A549 (cell line): Measurements from ENCODE around the gene KRTAP1-4. TPM values are rescaled to one million over a fixed set of nuclear protein-coding genes. Genes with fewer than 3 reads are reported as not detected.

Experiments
- ATAC-seq, 2 experiments: fragments of 200-7000 bp in 1 of 2; fragments of >200 bp in 1 of 2; cut with Nextera tagmentation in 1 of 2; cut with Tn5 transposase in 1 of 2; 3 replicates each; pipeline versions ENCODE4 v1.8.0 to v1.9.1; 2018 to 2020; ENCODE audit warnings: mild to moderate bottlenecking in 1 of 2, moderate library complexity in 1 of 2
- CTCF ChIA-PET: fragments of 300-600 bp; sonication (Branson Sonifier 250); formaldehyde crosslinking; extraction: SDS; loops from one replicate; lab custom pipeline; 2021; ENCODE audit warnings: antibody characterized with exemption, inconsistent platforms; lab: Yijun Ruan, JAX
- POLR2A ChIA-PET: fragments of 350-600 bp; formaldehyde crosslinking; extraction: SDS; loops from one replicate; lab custom pipeline; 2021; ENCODE audit warnings: antibody characterized with exemption, inconsistent platforms; lab: Yijun Ruan, JAX
- DNase-seq, 2 experiments: peaks; one replicate each; pipeline versions ENCODE4 v3.0.0 to v3.0.0-alpha.2; 2011 to 2016; ENCODE audit warnings: low read depth in 1 of 2, low spot score in 1 of 2
- FAIRE-seq: peaks from 2 replicates; lab custom pipeline; 2011; peaks lifted over from hg19 to GRCh38; lab: Jason Lieb, UNC
- H3K27ac ChIP-seq, 2 experiments: fragments of >200 bp; sonication (Bioruptor Twin); formaldehyde crosslinking; 3 replicates each; pipeline ENCODE4 v1.5.1; 2016 to 2017
- H3K4me1 ChIP-seq: fragments of >200 bp; sonication (Bioruptor Twin); formaldehyde crosslinking; 3 replicates; pipeline ENCODE4 v1.6.1; 2016
- H3K4me2 ChIP-seq: fragments of >200 bp; sonication (Bioruptor Twin); formaldehyde crosslinking; 3 replicates; pipeline ENCODE4 v1.6.1; 2016
- H3K4me3 ChIP-seq: fragments of >200 bp; sonication (Bioruptor Twin); formaldehyde crosslinking; 3 replicates; pipeline ENCODE4 v1.5.1; 2016
- H3K9me3 ChIP-seq: fragments of >200 bp; sonication (Bioruptor Twin); formaldehyde crosslinking; 3 replicates; pipeline ENCODE4 v1.6.1; 2016
- CHD2 ChIP-seq: fragments of 150-350 bp; IDR thresholded peaks from 2 replicates; pipeline ENCODE4 v1.6.1; 2014; ENCODE audit warnings: low read length; ENCODE audit not compliant: partially characterized antibody
- CHD4 ChIP-seq: fragments of 200-600 bp; sonication (generic); IDR thresholded peaks from 2 replicates; pipeline ENCODE4 v1.6.1; 2016; ENCODE audit warnings: antibody characterized with exemption, mild to moderate bottlenecking, borderline replicate concordance
- ESRRA ChIP-seq: fragments of 150-350 bp; IDR thresholded peaks from 2 replicates; pipeline ENCODE4 v1.6.1; 2014; ENCODE audit warnings: mild to moderate bottlenecking, low read length, borderline replicate concordance
- FOXS1 ChIP-seq: fragments of 250-450 bp; sonication (Bioruptor Pico); IDR thresholded peaks from 2 replicates; pipeline ENCODE4 v1.5.0; 2020; ENCODE audit warnings: mild to moderate bottlenecking, moderate library complexity
- HES2 ChIP-seq: fragments of >200 bp; sonication (Bioruptor Twin); formaldehyde crosslinking; IDR thresholded peaks from 2 replicates; pipeline ENCODE4 v1.6.1; 2016
- KDM1A ChIP-seq: fragments of 200-600 bp; sonication (generic); IDR thresholded peaks from 2 replicates; pipeline ENCODE4 v1.6.1; 2016; ENCODE audit warnings: low read depth, mild to moderate bottlenecking
- MAFK ChIP-seq: fragments of 450-650 bp; IDR thresholded peaks from 2 replicates; pipeline ENCODE4 v1.6.1; 2014; ENCODE audit not compliant: partially characterized antibody
- NPAS2 ChIP-seq: fragments of 250-450 bp; sonication (Bioruptor Pico); IDR thresholded peaks from 2 replicates; pipeline ENCODE4 v1.8.0; 2022; ENCODE audit warnings: mild to moderate bottlenecking, moderate library complexity, borderline replicate concordance
- RAD21 ChIP-seq, 2 experiments: fragments of >200 bp in 1 of 2; sonication (Bioruptor Twin) in 1 of 2; formaldehyde crosslinking in 1 of 2; IDR thresholded peaks in 1 of 2; conservative IDR thresholded peaks in 1 of 2; 2 replicates in 1 of 2; 3 replicates in 1 of 2; pipeline ENCODE4 v1.6.1; 2012 to 2018; ENCODE audit warnings: inconsistent platforms in 1 of 2
- SREBF2 ChIP-seq: fragments of 450-650 bp; IDR thresholded peaks from 2 replicates; pipeline ENCODE4 v1.6.1; 2014; ENCODE audit warnings: mild to moderate bottlenecking, moderate library complexity
- TFCP2L1 ChIP-seq: fragments of 250-450 bp; sonication (Bioruptor Pico); IDR thresholded peaks from 2 replicates; pipeline ENCODE4 v1.5.0; 2021; ENCODE audit warnings: mild to moderate bottlenecking
- TP53 ChIP-seq: fragments of 250-450 bp; sonication (Bioruptor Pico); IDR thresholded peaks from 2 replicates; pipeline ENCODE4 v1.5.0; 2021; ENCODE audit warnings: mild to moderate bottlenecking, moderate library complexity
- ZC3H11A ChIP-seq: fragments of 450-650 bp; IDR thresholded peaks from 2 replicates; pipeline ENCODE4 v1.6.1; 2014; ENCODE audit warnings: antibody characterized with exemption, mild to moderate bottlenecking
- ZNF302 ChIP-seq: fragments of 250-450 bp; sonication (Bioruptor Pico); IDR thresholded peaks from 2 replicates; pipeline ENCODE4 v1.9.0; 2021; ENCODE audit warnings: inconsistent platforms, mild to moderate bottlenecking, moderate library complexity
- ZSCAN20 ChIP-seq: fragments of 250-450 bp; sonication (Bioruptor Pico); IDR thresholded peaks from 2 replicates; pipeline ENCODE4 v1.8.0; 2022; ENCODE audit warnings: mild to moderate bottlenecking, moderate library complexity
- WGBS: methylation state at CpG from one replicate; pipeline ENCODE4 v1.1.6; 2017; ENCODE audit errors: missing lambda C conversion rate; 5-methylcytosine and 5-hydroxymethylcytosine counted together
- polyA minus RNA-seq: library from RNA; depleted of rRNA, polyadenylated mRNA; stranded (reverse); fragments of >200 nt; gene quantifications from 2 replicates; pipeline ENCODE4 v1.2.3, GENCODE V29; 2011; rRNA and poly(A)+ RNA removed
- polyA plus RNA-seq, 4 experiments: library from polyadenylated mRNA; depleted of rRNA in 3 of 4; stranded (reverse); fragments of >200 nt; fragmentation: RNase III in 1 of 4; extraction: RNeasy Plus Mini Kit Qiagen cat#74134 plus additional on column Dnase treatment in 1 of 4; gene quantifications; 2 replicates in 3 of 4; 3 replicates in 1 of 4; pipeline ENCODE4 v1.2.3, GENCODE V29; 2011 to 2017
- TF ChIP-seq, protein P1 (sequence below): fragments of 150-350 bp; IDR thresholded peaks from 2 replicates; pipeline ENCODE4 v1.6.1; 2014; ENCODE audit warnings: low read depth, mild to moderate bottlenecking, low read length
- TF ChIP-seq, protein P2 (sequence below): IDR thresholded peaks from 2 replicates; pipeline ENCODE4 v1.6.1; 2012; ENCODE audit warnings: low read depth, borderline replicate concordance
- TF ChIP-seq, protein P3 (sequence below): fragments of >200 bp; sonication (Bioruptor Twin); formaldehyde crosslinking; IDR thresholded peaks from 3 replicates; pipeline ENCODE4 v1.5.1; 2016
- TF ChIP-seq, protein P4 (sequence below): fragments of 250-450 bp; sonication (Bioruptor Pico); IDR thresholded peaks from 2 replicates; pipeline ENCODE4 v1.5.0; 2020; ENCODE audit warnings: low read depth, mild to moderate bottlenecking, moderate library complexity

KRTAP1-4 gene
- polyA plus RNA-seq (2011; rRNA removed) (not detected in 2 replicates), polyA plus RNA-seq (2017; fragmentation: RNase III; extraction: RNeasy Plus Mini Kit Qiagen cat#74134 plus additional on column Dnase treatment) (not detected in 3 replicates), polyA minus RNA-seq (not detected in 2 replicates)
- polyA plus RNA-seq (2012; cell fraction: cytosol; rRNA removed), result not detected in 2 replicates
- not detected in 2 replicates for polyA plus RNA-seq (2012; cell fraction: nucleus; rRNA removed)

DNA sequence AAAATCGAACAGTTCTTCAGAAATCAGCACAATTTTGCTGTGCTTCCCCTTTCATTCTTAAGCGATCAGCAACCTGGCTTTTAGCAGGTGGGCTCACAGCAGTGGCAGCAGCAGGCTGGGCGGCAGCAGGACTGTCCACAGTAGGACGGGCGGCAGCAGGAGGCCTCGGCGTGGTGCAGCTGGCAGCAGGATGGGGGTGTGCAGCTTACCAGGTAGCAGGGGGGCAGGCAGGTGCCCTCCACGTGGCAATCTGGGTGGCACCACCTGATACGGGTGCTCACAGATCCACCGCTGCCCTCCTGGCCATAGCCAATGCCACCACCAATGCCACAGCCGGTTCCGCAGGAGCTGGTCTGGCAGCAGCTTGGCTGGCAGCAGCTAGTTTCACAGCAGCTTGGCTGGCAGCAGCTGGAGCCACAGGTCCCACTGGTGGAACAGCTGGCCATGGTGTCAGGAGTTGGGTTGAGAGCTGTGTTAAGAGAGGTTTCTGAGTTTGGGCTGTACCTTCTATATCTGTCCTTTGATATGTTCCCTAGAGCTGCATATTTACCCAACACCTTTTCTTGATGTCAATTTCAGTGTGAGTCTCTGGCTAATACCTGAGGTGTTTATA, at the start of gene KRTAP1-4:
KRTAP1-4 (minus strand) TSS at position 563 of the 613 bp plus-strand sequence; CDS start at position 446, 117 bp downstream.
- Histone ChIP-seq H3K4me3 (no peak within 1 kb of the TSS), H3K4me2 (no peak within 1 kb of the TSS), H3K9me3 (no peaks in the 10 kb centered on the region), H3K4me1 (peaks cover 8% of the 10 kb centered on the region; the same call in 1 of the 3 replicates), H3K27ac (no peak within 1 kb of the TSS)
- TF ChIP-seq, protein P1, sequence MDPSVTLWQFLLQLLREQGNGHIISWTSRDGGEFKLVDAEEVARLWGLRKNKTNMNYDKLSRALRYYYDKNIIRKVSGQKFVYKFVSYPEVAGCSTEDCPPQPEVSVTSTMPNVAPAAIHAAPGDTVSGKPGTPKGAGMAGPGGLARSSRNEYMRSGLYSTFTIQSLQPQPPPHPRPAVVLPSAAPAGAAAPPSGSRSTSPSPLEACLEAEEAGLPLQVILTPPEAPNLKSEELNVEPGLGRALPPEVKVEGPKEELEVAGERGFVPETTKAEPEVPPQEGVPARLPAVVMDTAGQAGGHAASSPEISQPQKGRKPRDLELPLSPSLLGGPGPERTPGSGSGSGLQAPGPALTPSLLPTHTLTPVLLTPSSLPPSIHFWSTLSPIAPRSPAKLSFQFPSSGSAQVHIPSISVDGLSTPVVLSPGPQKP, result no peak
- ATAC-seq (no peak), FAIRE-seq (no peak), DNase-seq (no peak)
- ChIA-PET POLR2A (no interaction called here), CTCF (interaction anchor here (0.7 to 1.8 kb wide), 3 partner anchors 9 to 292 kb away, joined by 3 to 6 read pairs (median 3); no protein-coding TSS in a partner anchor)
- WGBS, result 60% methylated on average over 9 of the region's 12 CpGs

GRCh38 chr17:41076788-41077187, 46.8 kb upstream of the KRTAP1-4 start:
- no peaks in the 10 kb centered on the region for H3K9me3 ChIP-seq
- DNase-seq (no peak), FAIRE-seq (no peak), ATAC-seq (no peak)
- CTCF ChIA-PET, result no interaction called here
- H3K27ac ChIP-seq, result no peak overlapping the region
- POLR2A ChIA-PET, result no interaction called here
- no peak overlapping the region for H3K4me3 ChIP-seq
- H3K4me1 ChIP-seq, result no peaks in the 10 kb centered on the region
- no peak for TF ChIP-seq HES2
- TF ChIP-seq SREBF2, result no peak
- TF ChIP-seq RAD21 (conservative IDR thresholded peaks at IDR 0.05 in 1 of 2, IDR thresholded peaks at IDR 0.05 in 1 of 2), result no peak
- TF ChIP-seq ZSCAN20 (CRISPR knock-in tag), result no peak
- no peak for TF ChIP-seq CHD4
- TF ChIP-seq, protein P2, sequence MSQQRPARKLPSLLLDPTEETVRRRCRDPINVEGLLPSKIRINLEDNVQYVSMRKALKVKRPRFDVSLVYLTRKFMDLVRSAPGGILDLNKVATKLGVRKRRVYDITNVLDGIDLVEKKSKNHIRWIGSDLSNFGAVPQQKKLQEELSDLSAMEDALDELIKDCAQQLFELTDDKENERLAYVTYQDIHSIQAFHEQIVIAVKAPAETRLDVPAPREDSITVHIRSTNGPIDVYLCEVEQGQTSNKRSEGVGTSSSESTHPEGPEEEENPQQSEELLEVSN, result no peak
- no peak for TF ChIP-seq ZNF302
- no peak for TF ChIP-seq MAFK
- TF ChIP-seq TP53 (CRISPR knock-in tag), result no peak
- TF ChIP-seq, protein P3, sequence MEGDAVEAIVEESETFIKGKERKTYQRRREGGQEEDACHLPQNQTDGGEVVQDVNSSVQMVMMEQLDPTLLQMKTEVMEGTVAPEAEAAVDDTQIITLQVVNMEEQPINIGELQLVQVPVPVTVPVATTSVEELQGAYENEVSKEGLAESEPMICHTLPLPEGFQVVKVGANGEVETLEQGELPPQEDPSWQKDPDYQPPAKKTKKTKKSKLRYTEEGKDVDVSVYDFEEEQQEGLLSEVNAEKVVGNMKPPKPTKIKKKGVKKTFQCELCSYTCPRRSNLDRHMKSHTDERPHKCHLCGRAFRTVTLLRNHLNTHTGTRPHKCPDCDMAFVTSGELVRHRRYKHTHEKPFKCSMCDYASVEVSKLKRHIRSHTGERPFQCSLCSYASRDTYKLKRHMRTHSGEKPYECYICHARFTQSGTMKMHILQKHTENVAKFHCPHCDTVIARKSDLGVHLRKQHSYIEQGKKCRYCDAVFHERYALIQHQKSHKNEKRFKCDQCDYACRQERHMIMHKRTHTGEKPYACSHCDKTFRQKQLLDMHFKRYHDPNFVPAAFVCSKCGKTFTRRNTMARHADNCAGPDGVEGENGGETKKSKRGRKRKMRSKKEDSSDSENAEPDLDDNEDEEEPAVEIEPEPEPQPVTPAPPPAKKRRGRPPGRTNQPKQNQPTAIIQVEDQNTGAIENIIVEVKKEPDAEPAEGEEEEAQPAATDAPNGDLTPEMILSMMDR, result no peak
- TF ChIP-seq CHD2, result no peak
- TF ChIP-seq, protein P4, sequence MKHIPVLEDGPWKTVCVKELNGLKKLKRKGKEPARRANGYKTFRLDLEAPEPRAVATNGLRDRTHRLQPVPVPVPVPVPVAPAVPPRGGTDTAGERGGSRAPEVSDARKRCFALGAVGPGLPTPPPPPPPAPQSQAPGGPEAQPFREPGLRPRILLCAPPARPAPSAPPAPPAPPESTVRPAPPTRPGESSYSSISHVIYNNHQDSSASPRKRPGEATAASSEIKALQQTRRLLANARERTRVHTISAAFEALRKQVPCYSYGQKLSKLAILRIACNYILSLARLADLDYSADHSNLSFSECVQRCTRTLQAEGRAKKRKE (CRISPR knock-in tag), result no peak
- no peak overlapping the region for H3K4me2 ChIP-seq

GRCh38 chr17:41073676-41074075, 43.7 kb upstream of the KRTAP1-4 start:
- no peak overlapping the region for H3K4me2 ChIP-seq
- FAIRE-seq, result no peak
- TF ChIP-seq KDM1A, result no peak
- no peak for TF ChIP-seq TFCP2L1 (CRISPR knock-in tag)
- TF ChIP-seq ESRRA, result no peak
- no peak for TF ChIP-seq TP53 (CRISPR knock-in tag)
- TF ChIP-seq ZNF302, result no peak
- no peak for TF ChIP-seq FOXS1 (CRISPR knock-in tag)
- TF ChIP-seq CHD4, result no peak
- TF ChIP-seq NPAS2, result no peak
- no peak for TF ChIP-seq ZC3H11A
- POLR2A ChIA-PET, result no interaction called here
- no peak for DNase-seq
- 82% methylated on average over 2 of the region's 2 CpGs for WGBS
- H3K4me1 ChIP-seq, result no peaks in the 10 kb centered on the region
- CTCF ChIA-PET, result no interaction called here
- no peaks in the 10 kb centered on the region for H3K9me3 ChIP-seq
- ATAC-seq, result no peak
- H3K27ac ChIP-seq, result no peak overlapping the region
- no peak overlapping the region for H3K4me3 ChIP-seq
